HG02943 (cell line): ENCODE data around the gene VOPP1.
"Not testable (repeated sequence)": the region's sequence is repeated elsewhere in the genome, so short reads cannot be mapped to it uniquely, and the experiment has no call there.

Source experiments
- ATAC-seq: cut with Tn5 transposase; IDR thresholded peaks from one replicate; pipeline ENCODE4 v1.9.1; 2021; ENCODE audit warnings: mild to moderate bottlenecking, low read depth, moderate library complexity; ENCODE audit not compliant: unreplicated experiment

Gene VOPP1

DNA sequence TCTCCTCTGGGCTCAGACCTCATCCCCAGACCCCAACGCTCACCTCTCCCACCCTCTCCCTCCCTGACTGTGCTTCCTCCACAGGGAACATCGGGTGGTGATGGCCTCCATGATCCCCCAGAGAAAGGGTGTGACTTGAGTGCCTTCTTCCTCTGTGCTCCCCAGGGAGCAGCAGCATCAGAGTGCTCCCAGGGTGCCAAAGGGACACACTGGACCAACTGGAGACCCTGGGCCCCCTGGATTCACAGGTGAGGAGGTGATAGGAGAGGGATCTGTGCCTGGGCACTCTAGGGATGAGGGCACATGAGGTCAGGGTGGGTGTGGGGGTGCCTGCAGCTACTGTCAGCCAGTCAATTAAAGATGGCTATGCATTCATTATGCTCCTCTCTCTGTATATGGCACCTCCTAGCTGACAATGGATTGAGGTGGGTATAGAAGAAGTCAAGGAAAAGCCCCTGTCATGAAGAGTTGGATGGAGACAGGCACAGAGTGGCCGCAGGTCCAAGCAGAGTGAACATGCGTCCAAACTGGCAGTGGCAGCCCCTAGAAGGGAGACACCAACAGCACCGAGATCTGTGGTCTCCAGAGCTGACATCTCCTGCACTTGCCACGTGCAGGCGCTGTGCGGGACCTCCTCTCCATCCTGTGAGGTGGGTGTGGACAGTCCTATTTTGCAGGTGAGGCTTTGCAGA is 15.5 kb upstream of the VOPP1 start:
- no peak for ATAC-seq

GRCh38 chr7:55582656-55583055 is 10.4 kb upstream of the VOPP1 start:
- ATAC-seq, result not testable (repeated sequence)

GRCh38 chr7:55576753-55577152 is 4.5 kb upstream of the VOPP1 start:
- ATAC-seq, result no peak

DNA sequence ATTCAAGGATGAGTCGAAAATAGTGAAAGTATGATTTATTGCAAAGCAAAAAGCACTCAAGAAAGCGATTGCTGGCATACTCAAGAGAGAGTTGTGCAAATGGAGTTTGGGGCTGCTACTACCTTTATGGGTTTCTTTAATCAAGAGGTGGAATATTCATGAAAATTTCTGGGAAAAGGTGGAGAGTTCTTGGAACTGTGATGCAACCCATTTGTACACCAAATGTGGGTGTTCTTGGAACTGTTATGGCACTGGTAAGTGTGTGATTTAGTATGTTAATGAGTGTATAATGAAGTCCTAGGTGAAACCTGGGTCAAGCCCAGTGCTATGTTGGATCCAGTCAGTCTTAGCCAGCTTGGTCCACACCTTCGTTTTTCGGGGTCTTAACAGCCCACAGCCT is 3.4 kb upstream of the VOPP1 start:
- ATAC-seq, result no peak

GRCh38 chr7:55575098-55575497 is 2.8 kb upstream of the VOPP1 start:
- ATAC-seq, result no peak

DNA sequence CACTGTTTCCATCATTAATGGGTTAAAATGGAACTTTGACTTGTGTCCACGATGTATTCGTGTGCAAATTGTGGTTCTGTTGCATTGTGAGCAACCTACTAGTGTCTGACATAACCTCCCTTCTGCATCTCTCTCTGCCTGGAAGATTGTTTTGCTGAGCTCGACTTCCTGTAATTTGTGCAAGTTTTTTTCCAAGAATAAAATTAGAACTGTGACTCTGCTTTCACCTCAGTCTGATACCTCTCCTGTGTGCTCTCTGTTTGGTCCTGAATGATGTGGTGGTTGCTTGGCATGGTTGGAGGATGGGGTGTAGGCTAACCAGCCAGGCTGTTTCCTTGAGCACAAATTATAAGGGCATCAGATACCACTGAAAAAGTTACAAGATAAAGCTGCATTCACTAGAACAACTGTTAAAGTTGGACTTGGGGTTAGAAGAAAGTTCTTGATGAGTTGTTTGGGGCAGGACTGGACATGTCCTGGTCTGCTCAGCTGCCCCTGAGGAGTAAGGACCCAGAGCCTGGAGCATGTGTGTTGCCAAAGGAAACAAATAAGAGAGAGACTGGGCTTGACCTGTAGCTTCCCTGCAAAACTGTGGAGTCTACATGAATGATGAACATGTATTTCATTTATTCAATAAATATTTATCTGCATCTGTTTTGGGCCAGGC is 1.9 kb upstream of the VOPP1 start:
- no peak for ATAC-seq

DNA sequence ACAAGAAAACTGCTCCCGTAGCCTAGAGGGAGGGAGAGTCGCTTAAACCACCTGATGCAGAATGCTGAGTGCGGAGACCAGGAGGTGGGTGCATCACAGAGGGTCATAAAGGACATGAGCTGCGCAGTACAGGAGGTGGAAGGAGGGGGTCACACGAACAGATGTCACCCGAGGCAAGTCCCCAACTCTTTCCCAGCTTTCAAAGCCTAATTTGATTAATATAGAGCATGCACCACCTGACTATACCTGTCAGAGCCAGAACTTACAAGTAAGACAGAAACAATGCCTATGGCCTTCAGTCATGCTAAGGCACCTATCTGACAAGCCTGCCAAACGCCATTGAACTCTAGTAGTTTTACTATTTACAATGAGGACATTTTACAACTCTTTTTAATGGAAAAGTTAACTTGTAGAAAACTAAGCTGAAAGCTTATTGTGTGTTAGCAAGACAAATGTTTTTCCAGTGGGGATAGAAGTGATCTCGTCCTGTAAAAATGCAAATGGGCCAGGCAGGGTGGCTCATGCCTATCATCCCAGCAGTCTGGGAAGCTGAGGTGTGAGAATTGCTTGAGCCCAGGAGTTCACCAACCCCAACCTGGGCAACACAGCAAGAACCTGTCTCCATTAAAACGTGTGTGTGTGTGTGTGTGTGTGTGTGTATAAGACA is 1.1 kb upstream of the VOPP1 start:
- no peak for ATAC-seq

GRCh38 chr7:55571511-55572377 is 558 bp downstream of the VOPP1 start:
- ATAC-seq, result peak; percentile 17

- no peak for ATAC-seq
Observed at GRCh38 chr7:55570939-55571338, 1.4 kb downstream of the VOPP1 start.

DNA sequence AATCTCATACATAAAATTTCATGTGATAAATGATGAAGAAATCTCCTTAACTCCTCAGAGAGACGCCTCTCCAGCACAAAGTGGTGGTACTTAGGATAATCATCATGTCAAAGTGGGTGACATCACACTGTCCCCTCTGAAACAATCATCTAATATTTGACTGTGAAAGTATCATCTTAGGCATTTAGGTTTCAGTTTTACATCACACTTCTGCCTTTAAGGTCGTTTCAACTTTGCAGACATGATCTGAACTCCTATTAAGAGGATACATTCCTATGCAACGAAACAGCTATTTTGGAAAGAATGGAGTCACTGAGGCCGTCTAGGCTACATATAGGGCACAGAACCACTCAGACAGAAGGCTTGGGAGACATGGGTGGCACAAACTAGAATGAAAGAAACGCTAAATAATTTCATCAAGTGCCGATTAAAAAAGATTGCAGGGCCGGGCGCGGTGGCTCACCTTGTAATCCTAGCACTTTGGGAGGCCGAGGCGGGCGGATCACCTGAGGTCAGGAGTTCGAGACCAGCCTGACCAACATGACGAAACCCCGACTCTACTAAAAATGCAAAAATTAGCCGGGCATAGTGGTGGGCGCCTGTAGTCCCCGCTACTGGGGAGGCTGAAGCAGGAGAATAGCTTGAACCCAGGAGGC is 2.0 kb downstream of the VOPP1 start:
- peak; percentile 41 for ATAC-seq

- peak; percentile 30 for ATAC-seq
Observed at GRCh38 chr7:55569797-55570196, 2.5 kb downstream of the VOPP1 start.

GRCh38 chr7:55569269-55569663 is 3.0 kb downstream of the VOPP1 start:
- no peak for ATAC-seq

DNA sequence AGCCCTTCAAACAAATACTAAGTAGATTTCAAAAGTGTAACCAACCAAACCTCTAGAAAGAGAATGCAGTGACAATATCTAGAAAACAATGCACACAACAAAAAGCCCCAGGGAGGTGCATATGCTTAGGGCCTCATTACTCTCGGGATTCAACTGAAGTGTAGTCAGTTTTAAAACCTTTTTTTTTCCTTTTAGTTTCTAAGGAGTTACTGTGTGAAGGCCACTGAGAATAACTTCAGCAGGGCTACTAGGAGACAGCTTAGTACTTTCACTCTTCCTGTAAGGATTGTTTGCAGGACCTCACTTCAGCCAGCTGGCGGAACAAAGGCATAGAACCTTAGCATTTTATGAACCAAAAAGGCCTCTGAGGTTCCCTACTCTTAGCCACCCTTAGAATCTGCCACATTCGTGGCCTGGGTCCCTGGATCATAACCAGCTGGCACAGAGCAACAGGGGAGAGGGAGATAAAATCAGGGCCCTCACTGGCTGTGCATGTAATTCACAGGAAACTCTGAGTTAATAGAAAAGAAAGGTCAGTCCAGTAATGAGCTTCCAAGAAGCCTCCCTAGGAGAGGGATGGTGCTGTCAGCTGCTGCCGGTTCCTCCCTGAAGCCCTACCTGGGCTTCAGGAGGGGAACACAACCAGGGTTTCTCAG is 3.6 kb downstream of the VOPP1 start:
- ATAC-seq, result no peak

DNA sequence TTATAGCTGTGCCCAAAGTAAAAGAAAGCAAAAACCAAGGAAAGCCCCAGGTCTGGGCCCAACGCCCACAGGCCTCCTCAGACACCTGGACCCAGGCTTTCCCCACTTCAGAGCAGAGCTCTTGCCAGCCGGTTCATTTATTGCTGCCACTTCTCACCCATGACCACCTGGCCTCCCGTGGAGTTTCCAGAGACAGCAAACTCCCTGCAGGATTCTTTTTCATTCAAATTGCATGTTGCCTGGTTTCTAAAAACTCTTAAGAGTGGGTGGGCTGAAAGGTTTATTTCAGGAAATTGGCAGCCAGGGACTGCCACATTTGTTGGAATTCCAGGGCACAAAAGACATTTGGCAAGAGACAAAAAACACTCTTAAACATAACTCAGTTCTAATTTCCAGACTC is 4.7 kb downstream of the VOPP1 start:
- ATAC-seq, result no peak

DNA sequence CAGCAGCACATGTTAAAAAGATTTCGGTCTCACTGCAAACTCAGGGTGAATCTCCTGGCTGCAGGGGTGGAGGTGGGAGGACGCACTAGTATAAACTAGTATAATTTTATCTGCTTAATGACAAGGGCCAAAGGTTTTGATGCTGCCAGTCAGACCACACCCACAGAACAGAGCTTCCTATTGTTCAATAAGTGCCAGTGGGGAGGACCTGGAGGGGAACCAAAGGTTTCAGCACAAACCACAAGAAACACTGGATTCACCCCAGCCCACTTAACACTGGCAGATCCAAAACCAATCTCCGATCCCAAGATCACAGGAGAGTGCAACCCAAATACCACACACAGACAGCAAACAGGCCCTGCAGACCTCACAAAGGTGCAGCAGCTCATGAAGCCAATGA is 6.6 kb downstream of the VOPP1 start:
- ATAC-seq, result no peak

- no peak for ATAC-seq
Observed at GRCh38 chr7:55563596-55564325, 8.5 kb downstream of the VOPP1 start.

GRCh38 chr7:55561690-55562089 is 10.6 kb downstream of the VOPP1 start:
- no peak for ATAC-seq

DNA sequence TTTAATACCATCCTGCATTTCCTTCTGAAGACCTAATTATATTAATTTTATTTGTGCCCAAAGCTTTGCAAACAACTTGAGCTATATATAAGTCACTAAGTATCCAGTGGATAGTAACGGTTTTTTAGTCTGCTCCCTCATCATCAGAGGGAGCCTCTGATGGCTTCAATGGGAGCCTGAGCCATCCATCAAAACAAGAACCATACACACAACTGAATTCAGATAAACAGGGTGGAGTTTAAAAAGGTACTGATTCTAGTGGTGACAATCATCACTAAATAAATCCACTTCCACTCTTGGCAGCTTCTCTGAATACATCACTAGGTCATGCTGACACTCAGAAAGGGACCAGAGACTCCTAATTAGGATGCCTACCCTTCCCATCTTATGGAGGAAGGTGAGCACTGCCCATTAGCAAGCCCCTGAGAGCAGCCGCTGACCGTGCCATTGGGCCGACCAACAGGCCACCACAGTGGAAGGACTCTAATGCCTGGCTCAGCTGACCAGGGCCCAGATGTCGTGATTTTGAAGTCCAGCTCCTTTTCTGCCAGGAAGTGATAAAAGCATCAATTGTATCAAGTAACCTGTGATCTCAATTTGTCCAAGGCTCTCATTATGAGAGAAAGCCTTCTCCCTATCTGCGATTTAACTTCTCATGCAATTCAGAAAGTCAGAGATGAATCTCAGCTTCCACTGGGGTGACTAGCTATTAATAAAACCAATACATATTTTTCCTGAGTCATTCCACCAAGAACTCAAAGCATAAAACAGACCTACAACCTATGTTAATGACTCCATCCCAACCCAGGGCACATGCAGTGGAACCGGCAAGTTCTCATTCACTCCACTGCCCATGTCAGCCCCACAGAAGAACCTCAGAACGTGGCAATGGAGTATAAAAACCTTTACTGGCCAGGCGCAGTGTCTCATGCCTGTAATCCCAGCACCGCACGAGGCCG is 13.1 kb downstream of the VOPP1 start:
- no peak for ATAC-seq
